HEK293 (cell line): Measurements from ENCODE around the gene GNS.

ENCODE experiments used
- CTCF ChIP-seq: fragments of 450-650 bp; formaldehyde crosslinking; IDR thresholded peaks from 2 replicates; pipeline ENCODE4 v1.5.1; 2016; ENCODE audit warnings: missing biosample characterization, missing genetic modification characterization
- MYNN ChIP-seq: fragments of 450-650 bp; formaldehyde crosslinking; IDR thresholded peaks from 2 replicates; pipeline ENCODE4 v1.5.1; 2016; ENCODE audit warnings: missing biosample characterization, missing genetic modification characterization, borderline replicate concordance
- REST ChIP-seq: fragments of 450-650 bp; formaldehyde crosslinking; IDR thresholded peaks from 2 replicates; pipeline ENCODE4 v1.5.1; 2016; ENCODE audit warnings: missing biosample characterization, missing genetic modification characterization
- TSHZ1 ChIP-seq: fragments of 450-650 bp; formaldehyde crosslinking; IDR thresholded peaks from 2 replicates; pipeline ENCODE4 v1.5.1; 2016; ENCODE audit warnings: missing biosample characterization, missing genetic modification characterization, borderline replicate concordance
- YY1 ChIP-seq: fragments of 450-650 bp; formaldehyde crosslinking; IDR thresholded peaks from 2 replicates; pipeline ENCODE4 v1.5.1; 2018; ENCODE audit warnings: missing biosample characterization, missing genetic modification characterization
- ZNF16 ChIP-seq: fragments of 450-650 bp; formaldehyde crosslinking; IDR thresholded peaks from 2 replicates; pipeline ENCODE4 v1.5.1; 2016; ENCODE audit warnings: low read depth, missing biosample characterization, missing genetic modification characterization
- ZNF169 ChIP-seq: fragments of 450-650 bp; formaldehyde crosslinking; IDR thresholded peaks from 2 replicates; pipeline ENCODE4 v1.5.1; 2016; ENCODE audit warnings: missing biosample characterization, missing genetic modification characterization
- ZNF394 ChIP-seq: fragments of 450-650 bp; formaldehyde crosslinking; IDR thresholded peaks from 2 replicates; pipeline ENCODE4 v1.5.1; 2016; ENCODE audit warnings: missing biosample characterization, missing genetic modification characterization, mild to moderate bottlenecking, moderate library complexity, borderline replicate concordance
- ZNF654 ChIP-seq: fragments of 450-650 bp; formaldehyde crosslinking; IDR thresholded peaks from 2 replicates; pipeline ENCODE4 v1.5.1; 2016; ENCODE audit warnings: low read depth, missing biosample characterization, missing genetic modification characterization
- ZNF791 ChIP-seq: fragments of 450-650 bp; formaldehyde crosslinking; IDR thresholded peaks from 2 replicates; pipeline ENCODE4 v1.5.1; 2016; ENCODE audit warnings: missing biosample characterization, missing genetic modification characterization

- TF ChIP-seq ZNF394 (tag by site-specific recombination) (no peak), MYNN (tag by site-specific recombination) (no peak), ZNF654 (no peak), ZNF791 (tag by site-specific recombination) (no peak), ZNF169 (tag by site-specific recombination) (no peak), ZNF16 (tag by site-specific recombination) (no peak), CTCF (tag by site-specific recombination) (no peak), YY1 (tag by site-specific recombination) (no peak), TSHZ1 (tag by site-specific recombination) (no peak), REST (tag by site-specific recombination) (no peak)
Measured at GRCh38 chr12:64687816-64688215, 71.4 kb downstream of the GNS start.
